GM23338 (cell line): Measurements from ENCODE around the gene AGAP2. TPM values are rescaled to one million over a fixed set of nuclear protein-coding genes. Genes with fewer than 3 reads are reported as not detected.

Experiments
- ATAC-seq: fragments of 200-7000 bp; cut with Tn5 transposase; 3 replicates; pipeline ENCODE4 v1.9.1; 2020
- DNase-seq: peaks from one replicate; pipeline ENCODE4 v3.0.0-alpha.2; 2015; ENCODE audit warnings: low spot score
- H2AFZ ChIP-seq: fragments of 200-600 bp; sonication (generic); 2 replicates; pipeline ENCODE4 v1.8.0; 2016; ENCODE audit warnings: antibody characterized with exemption, mild to moderate bottlenecking, moderate library complexity
- H3F3A ChIP-seq: fragments of 200-600 bp; sonication (generic); replicated peaks from 2 replicates; pipeline ENCODE4 v1.8.0; 2017; ENCODE audit warnings: antibody characterized with exemption, mixed run types, low read depth
- H3K27ac ChIP-seq: fragments of 200-600 bp; sonication (generic); 2 replicates; pipeline ENCODE4 v1.6.1; 2016; ENCODE audit warnings: low read depth
- H3K27me3 ChIP-seq: fragments of 200-600 bp; sonication (generic); 2 replicates; pipeline ENCODE4 v1.8.0; 2016; ENCODE audit warnings: mild to moderate bottlenecking, mixed run types, moderate library complexity; ENCODE audit not compliant: insufficient read depth
- H3K36me3 ChIP-seq: fragments of 200-600 bp; sonication (generic); 2 replicates; pipeline ENCODE4 v1.8.0; 2016; ENCODE audit warnings: mild to moderate bottlenecking; ENCODE audit not compliant: insufficient read depth
- H3K4me1 ChIP-seq: fragments of 200-600 bp; sonication (generic); 2 replicates; pipeline ENCODE4 v1.8.0; 2016; ENCODE audit warnings: mild to moderate bottlenecking, moderate library complexity; ENCODE audit not compliant: insufficient read depth
- H3K4me2 ChIP-seq: fragments of 200-600 bp; sonication (generic); 2 replicates; pipeline ENCODE4 v1.7.1; 2017; ENCODE audit warnings: mixed run types
- H3K4me3 ChIP-seq: fragments of 200-600 bp; sonication (generic); 2 replicates; pipeline ENCODE4 v1.6.1; 2016; ENCODE audit warnings: mixed run types
- H3K79me2 ChIP-seq: fragments of 200-600 bp; sonication (generic); replicated peaks from 2 replicates; pipeline ENCODE4 v1.8.0; 2017; ENCODE audit warnings: mild to moderate bottlenecking; ENCODE audit not compliant: insufficient read depth
- H3K9me2 ChIP-seq: fragments of 200-600 bp; sonication (generic); 2 replicates; pipeline ENCODE4 v1.8.0; 2017; ENCODE audit not compliant: insufficient read depth
- H4K20me1 ChIP-seq: fragments of 200-600 bp; sonication (generic); replicated peaks from 2 replicates; pipeline ENCODE4 v1.8.0; 2017; ENCODE audit warnings: mild to moderate bottlenecking; ENCODE audit not compliant: insufficient read depth
- H3K27ac Mint-ChIP-seq: 2 replicates; pipeline ENCODE4 v1.8.0; 2020; ENCODE audit warnings: inconsistent platforms, mild to moderate bottlenecking, moderate library complexity, mixed read lengths
- H3K27me3 Mint-ChIP-seq: 3 replicates; pipeline ENCODE4 v1.8.0; 2022; ENCODE audit warnings: low read depth, mild to moderate bottlenecking, moderate library complexity, mixed read lengths, inconsistent platforms; ENCODE audit not compliant: insufficient read depth, poor library complexity
- H3K36me3 Mint-ChIP-seq: 3 replicates; pipeline ENCODE4 v1.8.0; 2021; ENCODE audit warnings: low read depth, mild to moderate bottlenecking, inconsistent platforms, moderate library complexity, mixed read lengths
- H3K4me1 Mint-ChIP-seq: 3 replicates; pipeline ENCODE4 v1.8.0; 2020; ENCODE audit warnings: mild to moderate bottlenecking, inconsistent platforms, mixed read lengths
- H3K4me3 Mint-ChIP-seq: 3 replicates; pipeline ENCODE4 v1.8.0; 2021; ENCODE audit warnings: moderate library complexity, mild to moderate bottlenecking, inconsistent platforms, mixed read lengths
- H3K9me3 Mint-ChIP-seq: 3 replicates; pipeline ENCODE4 v1.8.0; 2020; ENCODE audit warnings: moderate library complexity, mild to moderate bottlenecking, inconsistent platforms, mixed read lengths
- CTCF ChIP-seq, 2 experiments: fragments of 200-600 bp in 1 of 2; sonication (generic) in 1 of 2; conservative IDR thresholded peaks; 2 replicates each; pipeline versions ENCODE4 v1.5.1 to v1.6.1; 2016 to 2017; ENCODE audit warnings: antibody characterized with exemption in 2 of 2, low read depth in 2 of 2, mild to moderate bottlenecking in 2 of 2, moderate library complexity in 1 of 2
- EZH2 ChIP-seq: fragments of 200-600 bp; sonication (generic); IDR thresholded peaks from one replicate; pipeline ENCODE4 v1.8.0; 2017; ENCODE audit warnings: antibody characterized with exemption, mild to moderate bottlenecking, low read depth; ENCODE audit not compliant: unreplicated experiment
- EZH2phosphoT487 ChIP-seq: fragments of 200-600 bp; sonication (generic); IDR thresholded peaks from one replicate; pipeline ENCODE4 v1.8.1; 2018; ENCODE audit warnings: antibody characterized with exemption; ENCODE audit not compliant: unreplicated experiment
- JUNB ChIP-seq: IDR thresholded peaks from one replicate; pipeline ENCODE4 v1.6.1; 2016; ENCODE audit warnings: antibody characterized with exemption; ENCODE audit not compliant: unreplicated experiment
- REST ChIP-seq: IDR thresholded peaks from one replicate; pipeline ENCODE4 v1.6.1; 2018; ENCODE audit warnings: antibody characterized with exemption; ENCODE audit not compliant: unreplicated experiment
- STAT1 ChIP-seq: IDR thresholded peaks from one replicate; pipeline ENCODE4 v1.6.1; 2016; ENCODE audit warnings: antibody characterized with exemption; ENCODE audit not compliant: unreplicated experiment
- ZNF114 ChIP-seq: fragments of 250-450 bp; sonication (Bioruptor Pico); IDR thresholded peaks from 2 replicates; pipeline ENCODE4 v1.5.0; 2020; ENCODE audit warnings: mild to moderate bottlenecking, moderate library complexity
- ZNF462 ChIP-seq: fragments of 250-450 bp; sonication (Bioruptor Pico); IDR thresholded peaks from 2 replicates; pipeline ENCODE4 v1.5.0; 2020; ENCODE audit warnings: mild to moderate bottlenecking, moderate library complexity
- polyA plus RNA-seq: library from polyadenylated mRNA; unstranded; fragments of >200 nt; fragmentation: Nextera tagmentation; extraction: Ambion mirVana; gene quantifications from 2 replicates; pipeline ENCODE4 v1.2.1, GENCODE V29; 2016
- total RNA-seq: library from RNA; depleted of rRNA; stranded (reverse); fragments of >200 nt; shearing (Covaris generic); gene quantifications from 2 replicates; pipeline ENCODE4 v1.2.3, GENCODE V29; 2014

AGAP2 gene
- total and polyA plus RNA-seq, 2 experiments from 2014 or later: 0.36 to 1.3 TPM

DNA sequence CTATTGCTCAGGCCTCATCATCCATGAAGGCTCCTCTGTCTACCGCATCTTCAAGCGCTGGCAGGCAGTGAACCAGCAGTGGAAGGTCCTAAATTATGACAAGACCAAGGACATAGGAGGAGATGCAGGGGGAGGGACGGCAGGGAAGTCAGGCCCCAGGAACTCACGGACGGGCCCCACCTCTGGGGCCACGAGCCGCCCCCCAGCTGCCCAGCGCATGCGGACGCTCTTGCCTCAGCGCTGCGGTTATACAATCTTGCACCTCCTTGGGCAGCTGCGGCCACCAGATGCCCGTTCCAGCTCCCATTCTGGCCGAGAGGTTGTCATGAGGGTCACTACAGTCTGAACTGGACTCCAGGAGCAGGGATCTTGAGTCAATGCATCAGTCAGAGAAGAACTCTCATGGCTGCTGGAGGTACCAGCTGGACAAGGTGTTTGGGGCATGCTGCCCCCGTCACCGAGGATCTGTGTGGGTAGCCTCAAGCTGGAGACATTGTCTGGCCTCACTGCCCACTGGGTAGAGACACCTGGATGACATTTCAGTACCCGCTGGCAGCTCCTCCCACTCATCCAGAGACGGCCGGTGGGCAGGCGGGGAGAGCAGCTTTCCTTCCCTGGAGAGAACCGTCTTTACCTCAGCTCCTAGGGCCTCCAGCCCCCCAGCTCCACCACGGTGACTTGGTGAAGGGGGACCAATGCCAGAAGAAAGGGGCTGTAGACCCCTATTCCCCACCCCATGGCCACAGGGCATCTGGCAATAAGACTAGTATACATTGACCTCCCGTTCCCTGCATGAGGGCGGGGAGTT, 20.2 kb upstream of the AGAP2 start:
- Histone ChIP-seq H3K27me3 (peaks cover 90% of the 10 kb centered on the region), H3K4me2 (no peak overlapping the region)
- no peaks in the 10 kb centered on the region; the same call in 2 of the 3 replicates for H3K36me3 Mint-ChIP-seq

More for the DNA sequence above, 20.2 kb upstream of the AGAP2 start:
- Histone ChIP-seq H3K4me3 (no peak overlapping the region), H3K79me2 (no peaks in the 10 kb centered on the region), H3F3A (peaks cover 14% of the 10 kb centered on the region), H3K27ac (no peak overlapping the region), H4K20me1 (peaks cover 4% of the 10 kb centered on the region; the same call in 1 of the 2 replicates), H3K9me2 (no peaks in the 10 kb centered on the region), H2AFZ (no peak overlapping the region), H3K4me1 (peaks cover 22% of the 10 kb centered on the region), H3K36me3 (no peaks in the 10 kb centered on the region)
- ATAC-seq: no peak
- Mint-ChIP-seq H3K4me1 (peaks cover 28% of the 10 kb centered on the region), H3K27me3 (peaks cover 60% of the 10 kb centered on the region), H3K9me3 (no peaks in the 10 kb centered on the region), H3K27ac (no peak overlapping the region), H3K4me3 (no peak overlapping the region)
- DNase-seq: no peak
- TF ChIP-seq CTCF (conservative IDR thresholded peaks at IDR 0.05; ENCODE audit: low read depth in 2 of 2): no peak
- TF ChIP-seq JUNB: no peak
- TF ChIP-seq STAT1: no peak
- no peak for TF ChIP-seq ZNF462 (CRISPR knock-in tag)
- no peak for TF ChIP-seq EZH2phosphoT487
- no peak for TF ChIP-seq ZNF114 (CRISPR knock-in tag)
- TF ChIP-seq EZH2: no peak
- TF ChIP-seq REST: no peak
